Sigmoid colon (tissue), 7 donors: ENCODE data around the gene RAB3C. TPM values are rescaled to one million over a fixed set of nuclear protein-coding genes. Genes with fewer than 3 reads are reported as not detected.

Experiments
- DNase-seq: peaks from one replicate; pipeline ENCODE4 v3.0.0-alpha.2; 2019
- H3K27ac ChIP-seq, 4 donors: fragments of 200-600 bp; sonication (generic); one replicate each; pipeline ENCODE4 v1.5.1; 2016 to 2019; ENCODE audit warnings: mild to moderate bottlenecking in 1 of 4
- H3K27me3 ChIP-seq, 3 donors: fragments of 200-600 bp; sonication (generic); one replicate each; pipeline ENCODE4 v1.5.1; 2019; ENCODE audit warnings: mild to moderate bottlenecking in 1 of 3
- H3K36me3 ChIP-seq, 4 donors: fragments of 200-600 bp; sonication (generic); one replicate each; pipeline ENCODE4 v1.5.1; 2016 to 2019
- H3K4me1 ChIP-seq, 4 donors: fragments of 200-600 bp; sonication (generic); one replicate each; pipeline ENCODE4 v1.5.1; 2017 to 2019
- H3K4me3 ChIP-seq, 4 donors: fragments of 200-600 bp; sonication (generic); one replicate each; pipeline ENCODE4 v1.5.1; 2017 to 2019; ENCODE audit warnings: mild to moderate bottlenecking in 2 of 4, moderate library complexity in 1 of 4
- H3K9me3 ChIP-seq, 4 donors: fragments of 200-600 bp in 3 of 4; sonication (generic) in 3 of 4; one replicate each; pipeline versions ENCODE4 v1.5.1 to v1.6.1; 2013 to 2019
- CTCF ChIP-seq, 4 experiments: fragments of 450-650 bp in 3 of 4; fragments of 200-600 bp in 1 of 4; IDR thresholded peaks; one replicate each; pipeline ENCODE4 v1.5.1; 2016 to 2019; ENCODE audit warnings: antibody characterized with exemption in 4 of 4, mild to moderate bottlenecking in 3 of 4, moderate library complexity in 2 of 4
- EP300 ChIP-seq, 4 donors: sonication (generic); formaldehyde crosslinking; IDR thresholded peaks; one replicate each; pipeline ENCODE4 v1.6.1; 2017; ENCODE audit warnings: antibody characterized with exemption in 4 of 4
- POLR2A ChIP-seq, 2 donors: fragments of 450-650 bp; IDR thresholded peaks; one replicate each; pipeline ENCODE4 v1.6.1; 2016; ENCODE audit warnings: antibody characterized with exemption in 2 of 2, mild to moderate bottlenecking in 2 of 2, moderate library complexity in 2 of 2
- POLR2AphosphoS5 ChIP-seq, 4 donors: sonication (generic); formaldehyde crosslinking; IDR thresholded peaks; one replicate each; pipeline ENCODE4 v1.6.1; 2017; ENCODE audit warnings: antibody characterized with exemption in 4 of 4
- WGBS, 2 donors: extraction: QIAGEN DNeasy Blood & Tissue Kit; methylation state at CpG; one replicate each; pipeline ENCODE4 v1.1.7; 2013; 5-methylcytosine and 5-hydroxymethylcytosine counted together
- intact Hi-C: fragments of 100-400 bp; cut with DNase I; formaldehyde crosslinking; loops from one replicate; pipeline ENCODE4 v1.15.1; 2023
- polyA plus RNA-seq, 3 donors: library from polyadenylated mRNA; stranded (reverse); fragments of 200-250 nt; gene quantifications; one replicate each; pipeline ENCODE4 v1.2.3, GENCODE V29; 2013
- total RNA-seq, 4 donors: library from RNA; depleted of rRNA; stranded (reverse); fragments of >200 nt; gene quantifications; one replicate each; pipeline ENCODE4 v1.1.0, GENCODE V29; 2016
- donor health status: healthy with polysubstance abuse.
- donor health status: Bipolar disorder and iron deficiency.
- donor health status: healthy.

The RAB3C gene
- total and polyA plus RNA-seq, 7 donors: under 0.01 to 17.6 (median 2.4) TPM; not detected in 1

GRCh38 chr5:58745350-58745749 lies 162.5 kb downstream of the RAB3C start:
- no peaks in the 10 kb centered on the region for H3K4me1 ChIP-seq
- intact Hi-C loops: no loop called here
- DNase-seq: no peak
- no peak overlapping the region for H3K27ac ChIP-seq
- H3K27me3 ChIP-seq: no peaks in the 10 kb centered on the region
- TF ChIP-seq EP300 (IDR thresholded peaks at IDR 0.05): no peak
- no peak for TF ChIP-seq POLR2A (IDR thresholded peaks at IDR 0.05)
- TF ChIP-seq POLR2AphosphoS5 (IDR thresholded peaks at IDR 0.05): no peak
- no peak for TF ChIP-seq CTCF (IDR thresholded peaks at IDR 0.05)
- 79 to 87% methylated on average over 4 of the region's 4 CpGs for WGBS, 2 donors
- no peaks in the 10 kb centered on the region for H3K9me3 ChIP-seq
- H3K4me3 ChIP-seq: no peak overlapping the region
- H3K36me3 ChIP-seq: no peaks in the 10 kb centered on the region

- TF ChIP-seq EP300 (IDR thresholded peaks at IDR 0.05) (no peak), POLR2A (IDR thresholded peaks at IDR 0.05) (no peak), CTCF (IDR thresholded peaks at IDR 0.05) (no peak), POLR2AphosphoS5 (IDR thresholded peaks at IDR 0.05) (no peak)
- intact Hi-C loops: no loop called here
- no peaks in the 10 kb centered on the region for H3K4me1 ChIP-seq
- no peak overlapping the region for H3K27ac ChIP-seq
- no peaks in the 10 kb centered on the region for H3K36me3 ChIP-seq
- H3K9me3 ChIP-seq: no peaks in the 10 kb centered on the region
- 51 to 57% methylated on average over 4 of the region's 4 CpGs for WGBS, 2 donors
- no peak for DNase-seq
- H3K4me3 ChIP-seq: no peak overlapping the region
- H3K27me3 ChIP-seq: no peaks in the 10 kb centered on the region
Measured at GRCh38 chr5:58746321-58746720, 163.4 kb downstream of the RAB3C start.

- intact Hi-C loops: no loop called here
- no peak for TF ChIP-seq POLR2AphosphoS5 (IDR thresholded peaks at IDR 0.05)
- no peak for TF ChIP-seq CTCF (IDR thresholded peaks at IDR 0.05)
- no peak for TF ChIP-seq EP300 (IDR thresholded peaks at IDR 0.05)
- TF ChIP-seq POLR2A (IDR thresholded peaks at IDR 0.05): no peak
Measured at GRCh38 chr5:58750036-58750435, 167.2 kb downstream of the RAB3C start.

GRCh38 chr5:58751222-58751837 lies 168.5 kb downstream of the RAB3C start:
- intact Hi-C loops: no loop called here
- Histone ChIP-seq H3K27me3 (no peaks in the 10 kb centered on the region), H3K4me3 (no peak overlapping the region), H3K36me3 (no peaks in the 10 kb centered on the region), H3K4me1 (no peaks in the 10 kb centered on the region), H3K27ac (no peak overlapping the region), H3K9me3 (no peaks in the 10 kb centered on the region)
- no peak for DNase-seq
- 33 to 60% methylated on average over 4 of the region's 4 CpGs for WGBS, 2 donors
- TF ChIP-seq EP300 (IDR thresholded peaks at IDR 0.05) (no peak), CTCF (IDR thresholded peaks at IDR 0.05) (no peak), POLR2AphosphoS5 (IDR thresholded peaks at IDR 0.05) (no peak), POLR2A (IDR thresholded peaks at IDR 0.05) (no peak)

More at GRCh38 chr5:58750036-58750435, 167.2 kb downstream of the RAB3C start:
- Histone ChIP-seq H3K36me3 (no peaks in the 10 kb centered on the region), H3K4me1 (no peaks in the 10 kb centered on the region), H3K27me3 (no peaks in the 10 kb centered on the region), H3K9me3 (no peaks in the 10 kb centered on the region), H3K27ac (no peak overlapping the region), H3K4me3 (no peak overlapping the region)
- no peak for DNase-seq

DNA sequence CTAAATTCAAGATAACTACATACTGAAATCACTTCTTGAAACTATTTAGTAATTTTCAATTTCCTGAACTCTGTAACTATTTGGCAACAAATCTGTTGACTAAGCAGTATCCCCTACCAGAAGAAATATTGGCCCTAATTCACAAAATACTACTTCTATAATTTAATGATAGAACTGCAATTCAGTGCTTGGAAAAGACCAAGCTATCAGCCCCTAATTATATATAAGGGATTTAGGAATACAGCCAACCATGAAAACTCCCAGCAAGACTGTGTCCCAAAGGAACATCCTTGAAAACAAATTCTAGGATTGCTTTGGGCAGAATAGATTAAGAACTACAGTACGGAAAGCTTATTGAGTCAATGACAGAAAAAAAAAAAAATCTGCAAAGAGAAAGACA lies 169.2 kb downstream of the RAB3C start:
- intact Hi-C loops: no loop called here
- DNase-seq: no peak
- 94 to 95% methylated on average over 1 of the region's 1 CpG for WGBS, 2 donors
- no peaks in the 10 kb centered on the region for H3K4me1 ChIP-seq
- no peaks in the 10 kb centered on the region for H3K27me3 ChIP-seq
- TF ChIP-seq EP300 (IDR thresholded peaks at IDR 0.05): no peak
- no peak for TF ChIP-seq POLR2A (IDR thresholded peaks at IDR 0.05)
- TF ChIP-seq CTCF (IDR thresholded peaks at IDR 0.05): no peak
- TF ChIP-seq POLR2AphosphoS5 (IDR thresholded peaks at IDR 0.05): no peak
- H3K36me3 ChIP-seq: no peaks in the 10 kb centered on the region
- H3K27ac ChIP-seq: no peak overlapping the region
- H3K4me3 ChIP-seq: no peak overlapping the region
- no peaks in the 10 kb centered on the region for H3K9me3 ChIP-seq
